HepG2 (cell line): Measurements from ENCODE around the gene G6PC3. TPM values are rescaled to one million over a fixed set of nuclear protein-coding genes. Genes with fewer than 3 reads are reported as not detected.

ENCODE experiments used
- HDAC1 ChIP-seq: sonication (generic); formaldehyde crosslinking; IDR thresholded peaks from 2 replicates; pipeline ENCODE4 v1.5.1; 2020; ENCODE audit warnings: mild to moderate bottlenecking, missing genetic modification reagents
- KDM5B ChIP-seq: sonication (generic); formaldehyde crosslinking; IDR thresholded peaks from 2 replicates; pipeline ENCODE4 v1.4.0; 2020; ENCODE audit warnings: missing genetic modification reagents, mild to moderate bottlenecking, borderline replicate concordance
- NCOA5 ChIP-seq: sonication (generic); formaldehyde crosslinking; IDR thresholded peaks from 2 replicates; pipeline ENCODE4 v1.4.0; 2020; ENCODE audit warnings: missing genetic modification reagents
- PRPF4 ChIP-seq: fragments of 200-400 bp; formaldehyde crosslinking; IDR thresholded peaks from 2 replicates; pipeline ENCODE4 v1.6.1; 2016; ENCODE audit warnings: low read length, low read depth; ENCODE audit not compliant: poor library complexity, severe bottlenecking
- SALL1 ChIP-seq: sonication (generic); formaldehyde crosslinking; IDR thresholded peaks from 2 replicates; pipeline ENCODE4 v1.8.0; 2022; ENCODE audit warnings: mild to moderate bottlenecking, missing genetic modification reagents
- TBL1XR1 ChIP-seq: fragments of 150-350 bp; IDR thresholded peaks from 2 replicates; pipeline ENCODE4 v1.6.1; 2014; ENCODE audit warnings: borderline replicate concordance, low read length; ENCODE audit not compliant: partially characterized antibody
- THYN1 ChIP-seq: sonication (generic); formaldehyde crosslinking; IDR thresholded peaks from 2 replicates; pipeline ENCODE4 v1.8.1; 2023; ENCODE audit warnings: low read depth, mild to moderate bottlenecking, moderate library complexity, missing genetic modification reagents, borderline replicate concordance
- WIZ ChIP-seq: sonication (generic); formaldehyde crosslinking; IDR thresholded peaks from 2 replicates; pipeline ENCODE4 v1.5.1; 2020; ENCODE audit warnings: mild to moderate bottlenecking, missing genetic modification reagents
- ZFP36L2 ChIP-seq: sonication (generic); formaldehyde crosslinking; IDR thresholded peaks from 2 replicates; pipeline ENCODE4 v1.4.0; 2020; ENCODE audit warnings: missing genetic modification reagents
- ZKSCAN5 ChIP-seq: sonication (generic); formaldehyde crosslinking; IDR thresholded peaks from 2 replicates; pipeline ENCODE4 v1.5.1; 2020; ENCODE audit warnings: mild to moderate bottlenecking, missing genetic modification reagents
- ZNF235 ChIP-seq: sonication (generic); formaldehyde crosslinking; IDR thresholded peaks from 2 replicates; pipeline ENCODE4 v1.8.1; 2023; ENCODE audit warnings: mild to moderate bottlenecking, missing genetic modification reagents, borderline replicate concordance
- ZNF264 ChIP-seq: sonication (generic); formaldehyde crosslinking; IDR thresholded peaks from 2 replicates; pipeline ENCODE4 v1.4.0; 2020; ENCODE audit warnings: missing genetic modification reagents
- ZNF367 ChIP-seq: sonication (generic); formaldehyde crosslinking; IDR thresholded peaks from 2 replicates; pipeline ENCODE4 v1.4.0; 2020; ENCODE audit warnings: missing genetic modification reagents, borderline replicate concordance
- ZNF431 ChIP-seq: sonication (generic); formaldehyde crosslinking; IDR thresholded peaks from 2 replicates; pipeline ENCODE4 v1.9.0; 2022; ENCODE audit warnings: missing genetic modification reagents, low read depth, mild to moderate bottlenecking, borderline replicate concordance
- ZNF562 ChIP-seq: sonication (generic); formaldehyde crosslinking; IDR thresholded peaks from 2 replicates; pipeline ENCODE4 v1.8.0; 2022; ENCODE audit warnings: missing genetic modification reagents, borderline replicate concordance
- ZNF614 ChIP-seq: IDR thresholded peaks from 2 replicates; pipeline ENCODE4 v1.6.1; 2018; ENCODE audit warnings: missing biosample characterization, missing genetic modification reagents, inconsistent platforms, borderline replicate concordance
- polyA plus RNA-seq, 8 experiments: library from polyadenylated mRNA; depleted of rRNA in 3 of 8; stranded (reverse) in 7 of 8; unstranded in 1 of 8; fragments of >200 nt; fragmentation: Illumina TruSeq in 4 of 8; extraction: Trizol in 4 of 8; gene quantifications; 2 replicates each; pipeline versions ENCODE4 v1.2.1 to v1.2.3, GENCODE V29; 2011 to 2016; ENCODE audit warnings: low read depth in 4 of 8, missing spikeins in 1 of 8, mixed read lengths in 1 of 8; ENCODE audit not compliant: insufficient read depth in 1 of 8
- total RNA-seq, 5 experiments: library from RNA; depleted of rRNA; stranded (reverse); fragments of >200 nt; fragmentation: Illumina TruSeq; extraction: Trizol; gene quantifications; 2 replicates each; pipeline ENCODE4 v1.2.3, GENCODE V29; 2016; ENCODE audit warnings: low read depth in 1 of 5
- TF ChIP-seq, protein P1 (sequence below): sonication (generic); formaldehyde crosslinking; IDR thresholded peaks from 2 replicates; pipeline ENCODE4 v1.5.0; 2020; ENCODE audit warnings: mild to moderate bottlenecking, missing genetic modification reagents
- TF ChIP-seq, protein P2 (sequence below): sonication (generic); formaldehyde crosslinking; conservative IDR thresholded peaks from 2 replicates; pipeline ENCODE4 v1.4.0; 2020; ENCODE audit warnings: missing genetic modification reagents
- TF ChIP-seq, protein P3 (sequence below): sonication (generic); formaldehyde crosslinking; IDR thresholded peaks from 2 replicates; pipeline ENCODE4 v1.4.0; 2020; ENCODE audit warnings: missing genetic modification reagents, borderline replicate concordance
- TF ChIP-seq, protein P4 (sequence below): IDR thresholded peaks from 2 replicates; pipeline ENCODE4 v1.6.1; 2016

The G6PC3 gene
- total and polyA plus RNA-seq, 2 of the 13 experiments (the other 11 are each of a cell fraction or from before 2014, with no cell fraction given): 38.5 to 75.8 TPM

DNA sequence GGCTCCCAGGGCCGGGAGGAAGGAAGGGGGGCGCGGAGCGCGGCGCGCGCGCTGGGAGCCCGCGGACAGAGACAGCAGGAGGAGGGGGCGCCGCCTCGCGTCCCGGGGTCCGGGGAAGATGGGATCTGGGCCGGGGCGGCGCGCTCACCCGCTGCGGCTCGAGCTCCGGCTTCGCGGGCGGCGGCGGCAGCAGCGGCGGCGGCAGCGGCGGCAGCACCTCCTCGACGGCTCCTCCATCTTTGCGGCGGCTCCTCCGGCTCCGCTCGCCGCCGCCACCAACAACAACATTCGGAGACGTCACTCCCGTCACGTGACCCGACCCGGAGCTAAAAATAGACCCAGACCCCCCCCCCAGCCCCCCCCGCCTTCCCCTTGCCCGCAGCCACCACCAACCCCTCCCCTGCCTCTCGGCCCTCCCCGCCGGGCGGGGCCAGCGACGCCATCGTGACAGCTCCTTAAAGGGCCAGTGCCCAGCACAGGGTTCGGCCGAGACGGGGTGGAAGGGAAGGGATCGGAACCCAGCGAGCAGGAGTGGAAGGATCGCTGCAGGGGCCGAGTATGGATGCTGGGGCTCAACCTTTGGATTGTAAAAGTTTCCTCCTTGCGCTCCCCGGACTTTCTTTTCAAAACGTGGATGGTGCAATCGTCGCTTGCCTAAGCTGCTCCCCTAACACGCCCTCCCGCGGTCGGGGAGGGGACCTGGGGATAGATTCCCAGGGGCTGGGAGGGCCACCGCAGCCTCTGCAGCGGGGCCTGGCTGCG lies 53.0 kb downstream of the G6PC3 start, which contains the start of gene HDAC5 (continued):
- TF ChIP-seq, protein P1, sequence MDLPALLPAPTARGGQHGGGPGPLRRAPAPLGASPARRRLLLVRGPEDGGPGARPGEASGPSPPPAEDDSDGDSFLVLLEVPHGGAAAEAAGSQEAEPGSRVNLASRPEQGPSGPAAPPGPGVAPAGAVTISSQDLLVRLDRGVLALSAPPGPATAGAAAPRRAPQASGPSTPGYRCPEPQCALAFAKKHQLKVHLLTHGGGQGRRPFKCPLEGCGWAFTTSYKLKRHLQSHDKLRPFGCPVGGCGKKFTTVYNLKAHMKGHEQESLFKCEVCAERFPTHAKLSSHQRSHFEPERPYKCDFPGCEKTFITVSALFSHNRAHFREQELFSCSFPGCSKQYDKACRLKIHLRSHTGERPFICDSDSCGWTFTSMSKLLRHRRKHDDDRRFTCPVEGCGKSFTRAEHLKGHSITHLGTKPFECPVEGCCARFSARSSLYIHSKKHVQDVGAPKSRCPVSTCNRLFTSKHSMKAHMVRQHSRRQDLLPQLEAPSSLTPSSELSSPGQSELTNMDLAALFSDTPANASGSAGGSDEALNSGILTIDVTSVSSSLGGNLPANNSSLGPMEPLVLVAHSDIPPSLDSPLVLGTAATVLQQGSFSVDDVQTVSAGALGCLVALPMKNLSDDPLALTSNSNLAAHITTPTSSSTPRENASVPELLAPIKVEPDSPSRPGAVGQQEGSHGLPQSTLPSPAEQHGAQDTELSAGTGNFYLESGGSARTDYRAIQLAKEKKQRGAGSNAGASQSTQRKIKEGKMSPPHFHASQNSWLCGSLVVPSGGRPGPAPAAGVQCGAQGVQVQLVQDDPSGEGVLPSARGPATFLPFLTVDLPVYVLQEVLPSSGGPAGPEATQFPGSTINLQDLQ (CRISPR knock-in tag): peak; percentile 37; the same call in 1 of the 2 replicates
- TF ChIP-seq ZFP36L2 (CRISPR knock-in tag): no peak
- TF ChIP-seq, protein P2, sequence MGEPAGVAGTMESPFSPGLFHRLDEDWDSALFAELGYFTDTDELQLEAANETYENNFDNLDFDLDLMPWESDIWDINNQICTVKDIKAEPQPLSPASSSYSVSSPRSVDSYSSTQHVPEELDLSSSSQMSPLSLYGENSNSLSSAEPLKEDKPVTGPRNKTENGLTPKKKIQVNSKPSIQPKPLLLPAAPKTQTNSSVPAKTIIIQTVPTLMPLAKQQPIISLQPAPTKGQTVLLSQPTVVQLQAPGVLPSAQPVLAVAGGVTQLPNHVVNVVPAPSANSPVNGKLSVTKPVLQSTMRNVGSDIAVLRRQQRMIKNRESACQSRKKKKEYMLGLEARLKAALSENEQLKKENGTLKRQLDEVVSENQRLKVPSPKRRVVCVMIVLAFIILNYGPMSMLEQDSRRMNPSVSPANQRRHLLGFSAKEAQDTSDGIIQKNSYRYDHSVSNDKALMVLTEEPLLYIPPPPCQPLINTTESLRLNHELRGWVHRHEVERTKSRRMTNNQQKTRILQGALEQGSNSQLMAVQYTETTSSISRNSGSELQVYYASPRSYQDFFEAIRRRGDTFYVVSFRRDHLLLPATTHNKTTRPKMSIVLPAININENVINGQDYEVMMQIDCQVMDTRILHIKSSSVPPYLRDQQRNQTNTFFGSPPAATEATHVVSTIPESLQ: no peak
- TF ChIP-seq ZKSCAN5 (CRISPR knock-in tag): 0 out of 2 replicates have a peak, but pooled peaks have one; percentile 22
- no peak for TF ChIP-seq THYN1
- TF ChIP-seq, protein P3, sequence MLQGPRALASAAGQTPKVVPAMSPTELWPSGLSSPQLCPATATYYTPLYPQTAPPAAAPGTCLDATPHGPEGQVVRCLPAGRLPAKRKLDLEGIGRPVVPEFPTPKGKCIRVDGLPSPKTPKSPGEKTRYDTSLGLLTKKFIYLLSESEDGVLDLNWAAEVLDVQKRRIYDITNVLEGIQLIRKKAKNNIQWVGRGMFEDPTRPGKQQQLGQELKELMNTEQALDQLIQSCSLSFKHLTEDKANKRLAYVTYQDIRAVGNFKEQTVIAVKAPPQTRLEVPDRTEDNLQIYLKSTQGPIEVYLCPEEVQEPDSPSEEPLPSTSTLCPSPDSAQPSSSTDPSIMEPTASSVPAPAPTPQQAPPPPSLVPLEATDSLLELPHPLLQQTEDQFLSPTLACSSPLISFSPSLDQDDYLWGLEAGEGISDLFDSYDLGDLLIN (CRISPR knock-in tag): peak; percentile 86; the same call in 1 of the 2 replicates
- TF ChIP-seq ZNF235 (CRISPR knock-in tag): peak; percentile 89; the same call in 1 of the 2 replicates
- TF ChIP-seq KDM5B (CRISPR knock-in tag): peak; percentile 76
- TF ChIP-seq ZNF614: no peak; the same call in 1 of the 2 replicates
- TF ChIP-seq TBL1XR1: peak; percentile 66
- TF ChIP-seq HDAC1 (CRISPR knock-in tag): peak; percentile 66; the same call in 1 of the 2 replicates
- no peak for TF ChIP-seq PRPF4
- TF ChIP-seq WIZ: no peak
- peak; percentile 87 for TF ChIP-seq ZNF431 (CRISPR knock-in tag)
- peak; percentile 74; the same call in 1 of the 2 replicates for TF ChIP-seq ZNF367 (CRISPR knock-in tag)
- no peak for TF ChIP-seq NCOA5
- TF ChIP-seq SALL1 (CRISPR knock-in tag): peak; percentile 89
- TF ChIP-seq ZNF264: no peak; the same call in 1 of the 2 replicates
- TF ChIP-seq, protein P4, sequence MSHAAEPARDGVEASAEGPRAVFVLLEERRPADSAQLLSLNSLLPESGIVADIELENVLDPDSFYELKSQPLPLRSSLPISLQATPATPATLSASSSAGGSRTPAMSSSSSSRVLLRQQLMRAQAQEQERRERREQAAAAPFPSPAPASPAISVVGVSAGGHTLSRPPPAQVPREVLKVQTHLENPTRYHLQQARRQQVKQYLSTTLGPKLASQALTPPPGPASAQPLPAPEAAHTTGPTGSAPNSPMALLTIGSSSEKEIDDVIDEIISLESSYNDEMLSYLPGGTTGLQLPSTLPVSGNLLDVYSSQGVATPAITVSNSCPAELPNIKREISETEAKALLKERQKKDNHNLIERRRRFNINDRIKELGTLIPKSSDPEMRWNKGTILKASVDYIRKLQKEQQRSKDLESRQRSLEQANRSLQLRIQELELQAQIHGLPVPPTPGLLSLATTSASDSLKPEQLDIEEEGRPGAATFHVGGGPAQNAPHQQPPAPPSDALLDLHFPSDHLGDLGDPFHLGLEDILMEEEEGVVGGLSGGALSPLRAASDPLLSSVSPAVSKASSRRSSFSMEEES (CRISPR knock-in tag): peak; percentile 42
- no peak for TF ChIP-seq ZNF562
